NCI-H510A treated with DMSO at 0.1 percent for 48 hours (cell line): ENCODE results near the gene CT45A7.
"Not testable (repeated sequence)": the region's sequence is repeated elsewhere in the genome, so short reads cannot be mapped to it uniquely, and the experiment has no call there.

Source experiments
- DNase-seq: peaks from one replicate; lab custom pipeline; 2025; lab: John Stamatoyannopoulos, UW

CT45A7 gene, protein sequence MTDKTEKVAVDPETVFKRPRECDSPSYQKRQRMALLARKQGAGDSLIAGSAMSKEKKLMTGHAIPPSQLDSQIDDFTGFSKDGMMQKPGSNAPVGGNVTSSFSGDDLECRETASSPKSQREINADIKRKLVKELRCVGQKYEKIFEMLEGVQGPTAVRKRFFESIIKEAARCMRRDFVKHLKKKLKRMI

DNA sequence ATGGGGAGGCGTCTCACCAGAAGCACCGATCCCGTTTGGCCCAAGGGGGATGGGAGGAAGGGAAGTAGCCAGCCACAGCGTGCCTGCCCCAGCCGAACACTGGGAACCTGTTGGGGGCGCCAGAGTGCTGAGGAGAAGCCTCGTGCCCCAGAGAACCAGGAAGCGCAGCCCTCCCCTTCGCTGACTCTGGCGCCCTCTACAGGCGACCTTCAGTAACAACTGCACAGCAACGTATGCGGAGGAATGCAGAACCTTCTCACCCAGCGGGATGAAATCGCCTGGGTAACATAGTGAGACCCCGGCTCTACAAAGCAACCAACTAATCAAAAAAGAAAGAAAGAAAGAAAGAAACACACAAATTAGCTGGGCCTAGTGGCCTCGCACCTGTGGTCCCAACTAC, at the start of gene CT45A7:
TSS of gene CT45A7 (minus strand) at position 101 of the 400 bp plus-strand sequence. CDS start 3,747 bp downstream, outside the sequence.
- DNase-seq = not testable (repeated sequence)

DNA sequence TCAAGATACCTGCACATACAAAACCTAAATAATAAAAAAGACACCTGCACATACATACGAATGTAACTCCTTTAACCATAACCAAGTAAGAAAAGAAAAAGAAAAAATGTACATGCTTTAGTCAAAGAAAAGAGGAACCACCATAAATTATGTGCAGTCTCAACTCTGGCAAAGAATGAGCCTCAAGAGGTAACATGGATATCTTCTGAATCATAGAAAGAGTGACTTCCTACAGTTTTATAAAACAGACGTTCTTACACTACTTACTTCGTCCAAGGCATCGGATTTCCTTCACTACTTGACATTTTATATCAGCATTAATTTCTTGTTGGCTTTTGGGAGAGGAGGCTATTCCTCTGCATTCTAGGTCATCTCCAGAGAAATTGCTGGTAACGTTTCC, 45.7 kb upstream of the CT45A7 start:
- not testable (repeated sequence) for DNase-seq

DNA sequence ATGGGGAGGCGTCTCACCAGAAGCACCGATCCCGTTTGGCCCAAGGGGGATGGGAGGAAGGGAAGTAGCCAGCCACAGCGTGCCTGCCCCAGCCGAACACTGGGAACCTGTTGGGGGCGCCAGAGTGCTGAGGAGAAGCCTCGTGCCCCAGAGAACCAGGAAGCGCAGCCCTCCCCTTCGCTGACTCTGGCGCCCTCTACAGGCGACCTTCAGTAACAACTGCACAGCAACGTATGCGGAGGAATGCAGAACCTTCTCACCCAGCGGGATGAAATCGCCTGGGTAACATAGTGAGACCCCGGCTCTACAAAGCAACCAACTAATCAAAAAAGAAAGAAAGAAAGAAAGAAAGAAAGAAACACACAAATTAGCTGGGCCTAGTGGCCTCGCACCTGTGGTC, 34.6 kb upstream of the CT45A7 start, which contains the start of gene CT45A9:
TSS of gene CT45A9 (minus strand) at position 101 of the 400 bp plus-strand sequence. CDS start 3,751 bp downstream, outside the sequence.
- DNase-seq = not testable (repeated sequence)

DNA sequence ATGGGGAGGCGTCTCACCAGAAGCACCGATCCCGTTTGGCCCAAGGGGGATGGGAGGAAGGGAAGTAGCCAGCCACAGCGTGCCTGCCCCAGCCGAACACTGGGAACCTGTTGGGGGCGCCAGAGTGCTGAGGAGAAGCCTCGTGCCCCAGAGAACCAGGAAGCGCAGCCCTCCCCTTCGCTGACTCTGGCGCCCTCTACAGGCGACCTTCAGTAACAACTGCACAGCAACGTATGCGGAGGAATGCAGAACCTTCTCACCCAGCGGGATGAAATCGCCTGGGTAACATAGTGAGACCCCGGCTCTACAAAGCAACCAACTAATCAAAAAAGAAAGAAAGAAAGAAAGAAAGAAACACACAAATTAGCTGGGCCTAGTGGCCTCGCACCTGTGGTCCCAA, 17.4 kb upstream of the CT45A7 start, which contains the start of gene CT45A8:
TSS of gene CT45A8 (minus strand) at position 101 of the 400 bp plus-strand sequence. CDS start 3,755 bp downstream, outside the sequence.
- DNase-seq = not testable (repeated sequence)

DNA sequence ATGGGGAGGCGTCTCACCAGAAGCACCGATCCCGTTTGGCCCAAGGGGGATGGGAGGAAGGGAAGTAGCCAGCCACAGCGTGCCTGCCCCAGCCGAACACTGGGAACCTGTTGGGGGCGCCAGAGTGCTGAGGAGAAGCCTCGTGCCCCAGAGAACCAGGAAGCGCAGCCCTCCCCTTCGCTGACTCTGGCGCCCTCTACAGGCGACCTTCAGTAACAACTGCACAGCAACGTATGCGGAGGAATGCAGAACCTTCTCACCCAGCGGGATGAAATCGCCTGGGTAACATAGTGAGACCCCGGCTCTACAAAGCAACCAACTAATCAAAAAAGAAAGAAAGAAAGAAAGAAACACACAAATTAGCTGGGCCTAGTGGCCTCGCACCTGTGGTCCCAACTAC, 17.2 kb downstream of the CT45A7 start, which contains the start of gene CT45A2:
TSS of gene CT45A2 (minus strand) at position 101 of the 400 bp plus-strand sequence. CDS start 3,747 bp downstream, outside the sequence.
- DNase-seq = not testable (repeated sequence)

DNA sequence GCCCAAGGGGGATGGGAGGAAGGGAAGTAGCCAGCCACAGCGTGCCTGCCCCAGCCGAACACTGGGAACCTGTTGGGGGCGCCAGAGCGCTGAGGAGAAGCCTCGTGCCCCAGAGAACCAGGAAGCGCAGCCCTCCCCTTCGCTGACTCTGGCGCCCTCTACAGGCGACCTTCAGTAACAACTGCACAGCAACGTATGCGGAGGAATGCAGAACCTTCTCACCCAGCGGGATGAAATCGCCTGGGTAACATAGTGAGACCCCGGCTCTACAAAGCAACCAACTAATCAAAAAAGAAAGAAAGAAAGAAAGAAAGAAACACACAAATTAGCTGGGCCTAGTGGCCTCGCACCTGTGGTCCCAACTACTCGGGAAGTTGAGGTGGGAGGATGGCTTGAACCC, 34.4 kb downstream of the CT45A7 start, which contains the start of gene CT45A6:
TSS of gene CT45A6 (minus strand) at position 101 of the 400 bp plus-strand sequence. CDS start 3,794 bp downstream, outside the sequence.
- DNase-seq = not testable (repeated sequence)

DNA sequence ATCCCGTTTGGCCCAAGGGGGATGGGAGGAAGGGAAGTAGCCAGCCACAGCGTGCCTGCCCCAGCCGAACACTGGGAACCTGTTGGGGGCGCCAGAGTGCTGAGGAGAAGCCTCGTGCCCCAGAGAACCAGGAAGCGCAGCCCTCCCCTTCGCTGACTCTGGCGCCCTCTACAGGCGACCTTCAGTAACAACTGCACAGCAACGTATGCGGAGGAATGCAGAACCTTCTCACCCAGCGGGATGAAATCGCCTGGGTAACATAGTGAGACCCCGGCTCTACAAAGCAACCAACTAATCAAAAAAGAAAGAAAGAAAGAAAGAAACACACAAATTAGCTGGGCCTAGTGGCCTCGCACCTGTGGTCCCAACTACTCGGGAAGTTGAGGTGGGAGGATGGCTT, 51.7 kb downstream of the CT45A7 start, which contains the start of gene CT45A5:
TSS of gene CT45A5 (minus strand) at position 101 of the 400 bp plus-strand sequence. CDS start 3,774 bp downstream, outside the sequence.
- not testable (repeated sequence) for DNase-seq
